Ovary (tissue), 9 donors: ENCODE measurements around the gene SHD. TPM values are rescaled to one million over a fixed set of nuclear protein-coding genes. Genes with fewer than 3 reads are reported as not detected.

Source experiments
- DNase-seq, 5 donors: peaks; one replicate each; pipeline ENCODE4 v3.0.0-alpha.2; 2019 to 2020
- H3K27ac ChIP-seq, 2 donors: fragments of 200-600 bp; one replicate each; pipeline versions ENCODE4 v1.5.1 to v1.8.0; 2019 to 2022
- H3K27me3 ChIP-seq: fragments of 200-600 bp; one replicate; pipeline ENCODE4 v1.8.0; 2022
- H3K36me3 ChIP-seq: fragments of 200-600 bp; sonication (generic); one replicate; pipeline ENCODE4 v1.5.1; 2019
- H3K4me1 ChIP-seq: one replicate; pipeline ENCODE4 v1.8.1; 2013; ENCODE audit warnings: mild to moderate bottlenecking, moderate library complexity; ENCODE audit not compliant: insufficient read depth
- H3K4me3 ChIP-seq: fragments of 200-600 bp; sonication (generic); one replicate; pipeline ENCODE4 v1.5.1; 2017
- H3K9me3 ChIP-seq, 2 donors: fragments of 200-600 bp in 1 of 2; sonication (generic) in 1 of 2; one replicate each; pipeline versions ENCODE4 v1.5.1 to v1.8.1; 2013 to 2019; ENCODE audit warnings: mild to moderate bottlenecking in 1 of 2, moderate library complexity in 1 of 2
- EP300 ChIP-seq: sonication (generic); formaldehyde crosslinking; IDR thresholded peaks from one replicate; pipeline ENCODE4 v1.6.1; 2017; ENCODE audit warnings: antibody characterized with exemption
- POLR2A ChIP-seq: fragments of 450-650 bp; IDR thresholded peaks from one replicate; pipeline ENCODE4 v1.6.1; 2017; ENCODE audit warnings: antibody characterized with exemption, mild to moderate bottlenecking, moderate library complexity
- WGBS, 3 donors: extraction: QIAGEN DNeasy Blood & Tissue Kit in 1 of 3; methylation state at CpG; one replicate each; pipeline versions ENCODE4 v1.1.5 to v1.1.7; 2013 to 2017; 5-methylcytosine and 5-hydroxymethylcytosine counted together
- intact Hi-C, 4 donors: fragments of 100-400 bp; cut with DNase I; formaldehyde crosslinking; loops; one replicate each; pipeline versions ENCODE4 v1.11.0 to v1.15.1; 2022 to 2023
- polyA plus RNA-seq, 2 donors: library from polyadenylated mRNA; stranded (reverse); fragments of 200-250 nt in 1 of 2; fragments of 350-450 nt in 1 of 2; fragmentation: Illumina TruSeq in 1 of 2; extraction: RNeasy Lipid Tissue Mini Kit (QIAGEN cat#74804) in 1 of 2; gene quantifications; one replicate each; pipeline ENCODE4 v1.2.3, GENCODE V29; 2013 to 2014
- total RNA-seq, 7 donors: library from RNA; depleted of rRNA in 2 of 7; stranded (reverse); fragments of >200 nt in 2 of 7; fragmentation: NEBNext Ultra II Directional in 3 of 7; extraction: Animal tissue kit (Norgen Biotek cat#: 25700) in 3 of 7; gene quantifications; one replicate each; pipeline versions ENCODE4 v1.1.0 to v1.2.4, GENCODE V29; 2016 to 2023
- TF ChIP-seq, protein P1 (sequence below), 3 donors: fragments of 450-650 bp in 2 of 3; fragments of 200-600 bp in 1 of 3; IDR thresholded peaks; one replicate each; pipeline versions ENCODE4 v1.5.1 to v1.8.0; 2016 to 2022; ENCODE audit warnings: antibody characterized with exemption in 3 of 3, mild to moderate bottlenecking in 1 of 3
- donor health status: DM: no; HTN: no; CAD: no; lungs with moderate emphysema.
- donor health status: DM: no; HTN: no; CAD: no.
- donor health status: Bipolar disorder and iron deficiency.
- donor health status: DM: yes; HTN: yes; CAD: no.
- donor health status: DM: no; HTN: no; CAD: no.
- donor health status: DM: yes; HTN: yes; CAD: no.

The SHD gene
- total and polyA plus RNA-seq, 9 donors: 0.24 to 0.86 (median 0.48) TPM; not detected in 6

DNA sequence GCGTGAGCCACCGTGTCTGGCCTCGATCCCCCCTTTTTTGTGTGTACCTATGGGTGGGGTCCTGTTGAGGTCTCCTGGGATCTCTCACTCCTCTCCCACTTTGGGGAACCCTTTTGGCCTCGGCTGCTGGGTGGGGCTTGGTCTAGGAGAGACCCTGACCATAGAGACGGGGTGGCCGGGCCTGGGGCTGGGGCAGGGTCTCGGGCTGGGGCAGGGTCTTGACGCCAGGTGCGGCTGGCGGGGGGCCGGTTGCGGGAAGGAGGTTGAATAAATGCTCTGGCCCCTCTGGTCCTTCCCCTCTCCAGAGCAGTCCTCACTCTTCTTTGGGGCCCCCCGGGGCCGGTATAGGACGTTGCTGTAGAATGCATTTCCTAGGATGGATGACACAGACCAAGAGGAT lies 13.4 kb downstream of the SHD start:
- no peaks in the 10 kb centered on the region for H3K36me3 ChIP-seq
- no peak overlapping the region for H3K27ac ChIP-seq
- no peaks in the 10 kb centered on the region for H3K4me1 ChIP-seq
- DNase-seq: no peak
- TF ChIP-seq EP300 (no peak), POLR2A (no peak)
- TF ChIP-seq, protein P1, sequence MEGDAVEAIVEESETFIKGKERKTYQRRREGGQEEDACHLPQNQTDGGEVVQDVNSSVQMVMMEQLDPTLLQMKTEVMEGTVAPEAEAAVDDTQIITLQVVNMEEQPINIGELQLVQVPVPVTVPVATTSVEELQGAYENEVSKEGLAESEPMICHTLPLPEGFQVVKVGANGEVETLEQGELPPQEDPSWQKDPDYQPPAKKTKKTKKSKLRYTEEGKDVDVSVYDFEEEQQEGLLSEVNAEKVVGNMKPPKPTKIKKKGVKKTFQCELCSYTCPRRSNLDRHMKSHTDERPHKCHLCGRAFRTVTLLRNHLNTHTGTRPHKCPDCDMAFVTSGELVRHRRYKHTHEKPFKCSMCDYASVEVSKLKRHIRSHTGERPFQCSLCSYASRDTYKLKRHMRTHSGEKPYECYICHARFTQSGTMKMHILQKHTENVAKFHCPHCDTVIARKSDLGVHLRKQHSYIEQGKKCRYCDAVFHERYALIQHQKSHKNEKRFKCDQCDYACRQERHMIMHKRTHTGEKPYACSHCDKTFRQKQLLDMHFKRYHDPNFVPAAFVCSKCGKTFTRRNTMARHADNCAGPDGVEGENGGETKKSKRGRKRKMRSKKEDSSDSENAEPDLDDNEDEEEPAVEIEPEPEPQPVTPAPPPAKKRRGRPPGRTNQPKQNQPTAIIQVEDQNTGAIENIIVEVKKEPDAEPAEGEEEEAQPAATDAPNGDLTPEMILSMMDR (IDR thresholded peaks at IDR 0.05): no peak
- H3K4me3 ChIP-seq: no peak overlapping the region
- WGBS, 3 donors: 80 to 89% (median 85%) methylated on average over 15 of the region's 15 CpGs
- no peaks in the 10 kb centered on the region for H3K27me3 ChIP-seq
- intact Hi-C loops: no loop called here
- H3K9me3 ChIP-seq: no peaks in the 10 kb centered on the region

DNA sequence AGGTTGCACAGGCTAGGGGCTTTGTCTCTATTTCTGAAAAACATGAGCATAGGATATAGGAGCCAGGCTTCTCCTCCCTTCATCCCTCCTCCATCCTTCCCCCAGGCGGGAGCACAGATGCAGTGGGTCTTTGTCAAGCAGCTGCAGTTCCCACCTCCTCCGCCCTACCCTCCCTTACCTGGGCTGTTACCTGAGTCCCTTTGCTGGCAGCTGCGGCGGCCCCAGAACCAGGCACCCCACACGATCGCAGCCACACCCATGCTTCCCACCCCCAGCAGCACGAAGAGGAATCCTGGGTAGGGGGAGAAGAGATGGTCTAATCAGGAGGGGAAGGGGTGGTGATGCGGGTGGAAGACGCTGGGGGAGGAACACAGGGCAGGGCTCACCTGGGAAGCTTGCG lies 15.3 kb downstream of the SHD start:
- intact Hi-C loops: no loop called here
- no peaks in the 10 kb centered on the region for H3K36me3 ChIP-seq
- no peaks in the 10 kb centered on the region for H3K4me1 ChIP-seq
- DNase-seq: no peak
- H3K4me3 ChIP-seq: no peak overlapping the region
- TF ChIP-seq, protein P1 (IDR thresholded peaks at IDR 0.05): no peak
- TF ChIP-seq EP300: no peak
- TF ChIP-seq POLR2A: no peak
- no peak overlapping the region for H3K27ac ChIP-seq
- no peaks in the 10 kb centered on the region for H3K27me3 ChIP-seq
- no peaks in the 10 kb centered on the region for H3K9me3 ChIP-seq
- 28 to 49% (median 40%) methylated on average over 10 of the region's 10 CpGs for WGBS, 3 donors

DNA sequence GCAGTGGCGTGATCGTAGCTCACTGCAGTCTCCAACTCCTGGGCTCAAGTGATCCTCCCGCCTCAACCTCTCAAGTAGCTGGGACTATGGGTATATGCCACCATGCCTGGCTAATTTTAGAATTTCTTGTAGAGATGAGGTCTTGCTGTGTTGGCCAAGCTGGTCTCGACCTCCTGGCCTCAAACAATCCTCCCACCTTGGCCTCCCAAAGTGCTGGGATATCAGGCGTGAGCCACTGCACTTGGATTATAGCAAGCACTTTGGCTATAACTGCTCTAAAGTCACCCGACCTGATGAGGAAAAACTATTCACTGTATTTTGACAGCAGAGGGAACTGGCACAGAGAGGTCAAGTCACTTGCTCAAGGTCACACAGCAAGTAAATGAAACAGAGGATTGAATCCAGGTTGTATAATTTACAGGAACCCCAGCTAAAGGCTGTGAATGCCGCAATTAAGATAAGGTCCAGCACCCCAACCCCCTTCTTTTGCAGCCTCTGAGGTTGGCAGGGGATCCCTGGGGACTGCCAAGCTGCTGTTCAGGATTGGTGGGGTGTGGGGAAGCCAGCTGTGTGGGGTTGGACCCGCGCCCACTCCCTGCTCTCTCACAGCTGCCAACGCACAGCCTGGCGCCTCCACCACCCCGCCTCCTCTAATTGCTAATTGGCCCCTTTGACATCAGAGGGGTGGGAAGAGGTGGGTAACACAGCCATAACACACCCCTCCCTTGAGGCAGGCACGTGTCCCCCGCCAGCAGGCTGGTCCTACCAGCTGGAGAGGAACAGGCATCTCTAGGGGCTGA lies 17.1 kb downstream of the SHD start:
- no peak for TF ChIP-seq POLR2A
- no peak for TF ChIP-seq EP300
- TF ChIP-seq, protein P1 (IDR thresholded peaks at IDR 0.05): no peak
- DNase-seq: no peak
- Histone ChIP-seq H3K9me3 (no peaks in the 10 kb centered on the region), H3K36me3 (no peaks in the 10 kb centered on the region), H3K4me1 (no peaks in the 10 kb centered on the region), H3K27ac (no peak overlapping the region), H3K27me3 (no peaks in the 10 kb centered on the region), H3K4me3 (no peak overlapping the region)
- intact Hi-C loops: no loop called here
- WGBS, 3 donors: 28 to 32% (median 28%) methylated on average over 14 of the region's 14 CpGs

DNA sequence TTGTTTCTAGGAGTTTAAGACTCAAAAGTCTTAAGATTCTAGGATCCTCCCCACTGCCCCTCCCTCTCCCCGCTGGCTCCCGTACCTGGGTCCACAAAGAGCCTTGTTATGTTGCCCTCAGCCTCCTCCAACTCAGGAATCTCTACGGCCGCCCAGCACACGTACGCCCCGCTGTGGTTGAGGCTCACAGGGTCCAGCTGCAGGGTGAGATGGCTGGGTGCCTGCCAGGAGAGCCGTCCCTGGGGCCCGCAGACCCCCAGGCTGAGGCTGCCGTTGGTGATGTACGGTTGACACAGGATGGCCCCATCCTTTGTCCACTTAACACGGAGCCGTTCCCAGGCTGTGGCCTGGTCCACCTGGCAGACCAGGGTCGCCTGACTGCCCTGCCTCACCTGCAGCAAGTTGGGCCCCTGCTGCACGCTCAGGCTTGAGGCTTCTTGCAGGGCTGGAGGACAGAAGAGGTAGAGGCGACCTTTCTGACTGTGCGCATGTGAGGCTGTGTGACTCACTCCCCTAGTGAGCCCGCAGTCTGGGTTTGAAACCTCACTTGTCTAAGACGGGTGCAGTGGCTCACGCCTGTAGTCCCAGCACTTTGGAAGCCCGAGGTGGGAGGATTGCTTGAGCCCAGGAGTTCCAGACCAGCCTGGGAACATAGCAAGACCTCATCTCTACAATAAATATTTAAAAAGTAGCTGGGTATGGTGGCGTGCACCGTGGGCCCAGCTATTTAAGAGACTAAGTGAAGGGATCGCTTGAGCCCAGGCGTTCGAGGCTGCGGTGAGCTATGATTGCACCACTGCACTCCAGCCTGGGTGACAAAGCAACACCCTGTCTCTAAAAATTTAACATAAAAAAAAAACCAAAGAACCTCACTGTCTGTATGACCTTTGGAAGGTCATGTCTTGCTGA lies 19.1 kb downstream of the SHD start:
- Histone ChIP-seq H3K36me3 (no peaks in the 10 kb centered on the region), H3K4me1 (no peaks in the 10 kb centered on the region), H3K9me3 (no peaks in the 10 kb centered on the region), H3K27ac (no peak overlapping the region), H3K27me3 (no peaks in the 10 kb centered on the region), H3K4me3 (no peak overlapping the region)
- DNase-seq: no peak
- TF ChIP-seq EP300 (no peak), POLR2A (no peak)
- TF ChIP-seq, protein P1 (IDR thresholded peaks at IDR 0.05): no peak
- WGBS, 3 donors: 71 to 73% (median 72%) methylated on average over 27 of the region's 27 CpGs
- intact Hi-C loops: no loop called here
